DMS114 treated with DMSO at 0.1 percent for 48 hours (cell line): Measurements from ENCODE around the gene APP.
"Not testable (repeated sequence)": the region's sequence is repeated elsewhere in the genome, so short reads cannot be mapped to it uniquely, and the experiment has no call there.

Experiments
- DNase-seq: peaks from one replicate; lab custom pipeline; 2025; ENCODE audit not compliant: unreplicated experiment; lab: John Stamatoyannopoulos, UW

APP gene

GRCh38 chr21:25953196-25953595, 217.4 kb downstream of the APP start:
- no peak for DNase-seq

- DNase-seq, result no peak
These were observed 218.3 kb downstream of the APP start for GRCh38 chr21:25952306-25952705.

- DNase-seq, result no peak
These were observed 220.9 kb downstream of the APP start for GRCh38 chr21:25949701-25950100.

- no peak for DNase-seq
These were observed 225.8 kb downstream of the APP start for GRCh38 chr21:25944672-25945213.

- no peak for DNase-seq
These were observed 226.5 kb downstream of the APP start for GRCh38 chr21:25944082-25944481.

GRCh38 chr21:25942135-25942534, 228.4 kb downstream of the APP start:
- DNase-seq, result no peak

GRCh38 chr21:25939396-25939761, 231.2 kb downstream of the APP start:
- no peak for DNase-seq

- DNase-seq, result no peak
These were observed 231.7 kb downstream of the APP start for GRCh38 chr21:25938658-25939395.

GRCh38 chr21:25936776-25937175, 233.8 kb downstream of the APP start:
- DNase-seq, result no peak

GRCh38 chr21:25934771-25935224, 235.8 kb downstream of the APP start:
- no peak for DNase-seq

- no peak for DNase-seq
These were observed 236.4 kb downstream of the APP start for GRCh38 chr21:25934130-25934529.

- DNase-seq, result no peak
These were observed 238.8 kb downstream of the APP start for GRCh38 chr21:25931765-25932164.

GRCh38 chr21:25929856-25930520, 240.6 kb downstream of the APP start:
- no peak for DNase-seq

- DNase-seq, result no peak
These were observed 243.2 kb downstream of the APP start for GRCh38 chr21:25927195-25927880.

GRCh38 chr21:25925936-25926335, 244.6 kb downstream of the APP start:
- DNase-seq, result no peak

GRCh38 chr21:25925064-25925800, 245.3 kb downstream of the APP start:
- no peak for DNase-seq

- not testable (repeated sequence) for DNase-seq
These were observed 252.4 kb downstream of the APP start for GRCh38 chr21:25918152-25918551.

- DNase-seq, result no peak
These were observed 254.3 kb downstream of the APP start for GRCh38 chr21:25916226-25916625.

GRCh38 chr21:25913479-25913878, 257.1 kb downstream of the APP start:
- DNase-seq, result no peak

GRCh38 chr21:25912402-25912746, 258.2 kb downstream of the APP start:
- DNase-seq, result no peak

GRCh38 chr21:25911730-25912401, 258.7 kb downstream of the APP start:
- DNase-seq, result no peak
